NCI-H2107 (cell line): ENCODE data around the gene RPL7A.
A peak's percentile ranks its signal among the peaks of the same experiment; 100 is the strongest.
"Not testable (repeated sequence)": the region's sequence is repeated elsewhere in the genome, so short reads cannot be mapped to it uniquely, and the experiment has no call there.

Experiments
- DNase-seq: peaks from one replicate; lab custom pipeline; 2025; lab: John Stamatoyannopoulos, UW

Gene RPL7A

DNA sequence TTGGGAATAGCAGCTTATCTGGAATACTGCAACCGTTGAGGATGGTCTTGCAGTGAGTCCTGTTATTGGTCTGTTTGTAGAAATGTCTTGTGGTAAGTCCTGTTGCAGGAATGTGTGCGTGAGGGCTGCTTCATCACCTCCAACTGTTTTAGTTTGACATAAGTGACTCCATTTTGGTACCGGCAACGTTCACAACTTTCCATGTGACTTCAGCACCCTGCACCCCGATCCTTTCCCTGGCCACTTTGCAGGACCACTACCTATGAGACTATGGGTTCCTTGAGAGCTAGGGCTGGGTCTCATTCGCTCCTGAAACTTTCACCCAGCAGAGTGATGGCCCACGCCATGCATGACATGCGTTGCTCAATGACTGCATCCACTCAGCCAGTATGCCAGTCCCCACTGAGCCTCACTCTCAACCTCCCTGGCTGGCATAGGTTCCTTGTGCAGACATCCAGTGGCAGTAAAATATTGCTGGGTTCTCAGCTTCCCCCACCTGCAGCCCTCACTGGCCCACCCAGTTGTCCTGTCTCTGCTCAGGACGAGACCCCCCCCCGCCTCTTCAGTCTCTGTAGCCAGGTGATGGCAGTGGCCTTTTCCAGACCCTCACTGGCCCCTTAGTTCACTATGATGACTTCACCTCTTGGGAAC, 20.1 kb upstream of the RPL7A start:
- no peak for DNase-seq

- DNase-seq, result not testable (repeated sequence)
Observed at GRCh38 chr9:133329306-133330156, 18.5 kb upstream of the RPL7A start.

DNA sequence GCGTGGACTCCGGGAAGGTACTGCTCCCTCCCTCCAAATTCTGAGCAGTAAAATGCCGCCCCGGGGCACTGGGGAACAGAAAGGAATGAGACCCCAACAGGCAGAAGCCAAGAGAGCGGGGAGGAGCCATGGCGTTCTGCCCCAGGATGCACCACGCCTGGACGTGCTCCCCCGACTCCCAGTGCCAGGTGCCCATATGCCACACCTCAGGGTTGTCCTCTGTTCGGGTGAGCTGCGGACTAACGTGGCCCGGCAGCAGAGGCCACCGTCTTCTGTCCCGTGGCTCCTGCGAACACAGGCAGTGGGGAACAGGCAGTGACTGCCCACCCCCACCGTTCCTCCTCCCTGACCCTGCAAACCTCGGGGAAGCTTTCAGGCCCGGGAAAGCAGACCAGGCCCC, 16.8 kb upstream of the RPL7A start:
- DNase-seq, result no peak

DNA sequence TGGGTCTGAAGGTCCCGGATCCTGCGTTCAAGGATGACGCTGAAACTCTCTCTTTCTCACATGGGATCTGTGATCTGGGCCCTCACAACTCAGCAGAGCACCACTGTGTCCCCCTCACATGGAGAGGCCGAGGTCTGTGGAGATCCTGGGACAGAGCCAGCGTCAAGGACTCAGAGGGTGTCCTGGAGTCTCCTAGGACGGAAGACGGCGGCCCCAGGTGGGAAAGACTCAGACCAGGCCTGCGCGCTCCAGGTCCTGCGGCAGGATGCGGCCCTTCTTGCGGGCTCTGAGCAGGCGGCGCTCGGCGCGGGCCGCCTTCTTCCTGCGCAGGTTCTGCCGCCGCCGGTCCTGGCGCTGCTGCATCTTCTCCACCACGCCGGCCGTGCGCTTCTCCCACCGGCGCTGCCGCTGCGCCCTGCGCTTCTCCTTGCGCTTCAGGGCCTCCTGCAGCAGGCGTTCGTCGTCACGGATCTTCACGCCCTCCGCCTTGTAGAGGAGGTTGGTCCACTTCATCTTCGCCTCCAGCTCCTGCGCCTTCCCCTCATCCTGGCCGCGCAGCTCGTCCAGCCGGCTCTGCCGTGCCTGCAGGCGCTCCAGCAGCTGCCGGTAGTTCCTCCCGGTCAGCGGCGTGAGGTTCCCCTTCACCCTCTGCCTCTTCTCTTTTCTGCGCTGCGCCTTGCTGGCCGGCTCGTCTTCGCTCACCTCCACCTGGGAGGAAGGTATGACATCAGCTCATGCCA, 16.2 kb upstream of the RPL7A start:
- no peak for DNase-seq

DNA sequence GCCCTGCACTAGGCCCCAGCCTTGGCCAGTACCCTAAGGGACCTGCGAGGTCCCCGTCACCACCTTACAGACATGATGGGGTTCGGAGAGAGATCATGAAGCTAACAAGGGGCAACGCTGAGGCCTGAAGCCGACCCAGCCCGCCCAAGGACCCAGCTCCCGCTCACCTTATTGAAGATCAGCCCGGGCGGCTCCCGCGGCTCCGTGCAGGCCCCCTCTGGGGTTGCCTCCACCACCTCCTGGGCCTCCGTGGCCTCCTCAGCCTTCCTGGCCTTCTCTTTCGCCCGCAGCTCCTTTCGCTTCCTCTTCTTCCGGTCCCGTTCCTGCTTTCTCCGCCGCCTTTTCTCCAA, 15.7 kb upstream of the RPL7A start:
- no peak for DNase-seq

GRCh38 chr9:133333011-133333410, 15.0 kb upstream of the RPL7A start:
- no peak for DNase-seq

- DNase-seq, result no peak
Observed at GRCh38 chr9:133333566-133333965, 14.5 kb upstream of the RPL7A start.

DNA sequence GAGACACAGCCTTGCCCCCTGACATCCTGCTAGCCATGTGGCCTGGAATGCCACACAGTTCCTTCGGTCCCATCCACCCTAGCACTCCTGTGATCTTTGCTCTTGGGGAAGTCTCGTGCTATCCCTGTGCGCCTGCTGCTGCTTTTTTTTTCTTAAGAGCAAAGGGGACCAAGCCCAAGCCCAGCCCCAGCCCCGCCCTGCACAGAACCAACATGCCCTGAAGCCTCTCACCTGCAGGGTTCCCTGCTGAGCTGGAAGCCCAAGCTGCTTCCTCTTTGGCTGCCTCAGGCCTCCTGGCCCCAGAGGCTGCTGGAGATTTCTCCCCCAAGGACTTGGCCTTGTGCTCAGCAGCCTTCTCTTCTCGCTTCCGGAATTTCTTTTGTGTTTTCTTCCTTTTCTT, 13.9 kb upstream of the RPL7A start:
- DNase-seq, result no peak

- not testable (repeated sequence) for DNase-seq
Observed at GRCh38 chr9:133334888-133335287, 13.1 kb upstream of the RPL7A start.

GRCh38 chr9:133335924-133336811, 11.8 kb upstream of the RPL7A start, which contains the start of gene SURF6:
Gene SURF6 (minus strand): TSS chr9:133336188. CDS start chr9:133336132, 56 bp downstream.
- DNase-seq, result peak; percentile 91

- DNase-seq, result no peak
Observed at GRCh38 chr9:133339641-133340040, 8.4 kb upstream of the RPL7A start.

DNA sequence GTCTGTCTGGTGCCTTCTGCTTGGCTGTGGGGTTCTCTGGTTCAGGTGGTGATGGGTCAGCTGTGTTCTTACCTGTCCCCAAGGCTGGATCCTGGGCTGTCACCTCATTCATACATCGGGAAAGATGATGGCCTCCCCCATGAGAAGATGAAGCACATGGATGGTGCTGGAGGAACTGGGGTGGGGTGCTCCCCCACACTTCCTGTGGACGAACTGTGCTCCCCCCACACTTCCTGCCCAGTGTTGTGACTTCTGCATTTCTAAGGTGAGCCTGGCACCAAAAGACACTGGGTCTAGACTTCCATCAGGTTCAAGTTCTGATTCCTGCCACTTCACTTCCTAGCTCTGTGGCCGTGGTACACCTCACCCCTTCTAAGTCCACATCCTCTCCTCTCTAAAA, 7.8 kb upstream of the RPL7A start:
- no peak for DNase-seq

DNA sequence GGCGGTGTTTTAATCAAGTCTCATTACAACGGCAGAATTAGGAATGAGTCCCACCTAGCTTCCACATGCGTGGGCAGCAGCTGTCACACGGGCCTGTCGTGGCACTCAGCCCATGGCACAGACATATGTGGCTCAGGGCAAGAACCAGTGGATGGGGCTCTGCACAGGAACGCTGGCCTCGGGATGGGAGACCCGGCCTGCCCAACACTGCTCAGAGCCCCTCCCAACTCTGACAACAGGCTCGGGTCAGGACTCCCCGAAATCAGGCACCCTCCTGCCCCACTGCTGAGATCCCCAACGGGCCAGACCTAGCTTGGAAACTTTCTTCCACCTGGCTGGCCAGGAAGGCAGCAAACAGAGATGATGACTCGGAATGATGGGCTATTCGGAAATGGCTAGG, 7.1 kb upstream of the RPL7A start:
- no peak for DNase-seq

DNA sequence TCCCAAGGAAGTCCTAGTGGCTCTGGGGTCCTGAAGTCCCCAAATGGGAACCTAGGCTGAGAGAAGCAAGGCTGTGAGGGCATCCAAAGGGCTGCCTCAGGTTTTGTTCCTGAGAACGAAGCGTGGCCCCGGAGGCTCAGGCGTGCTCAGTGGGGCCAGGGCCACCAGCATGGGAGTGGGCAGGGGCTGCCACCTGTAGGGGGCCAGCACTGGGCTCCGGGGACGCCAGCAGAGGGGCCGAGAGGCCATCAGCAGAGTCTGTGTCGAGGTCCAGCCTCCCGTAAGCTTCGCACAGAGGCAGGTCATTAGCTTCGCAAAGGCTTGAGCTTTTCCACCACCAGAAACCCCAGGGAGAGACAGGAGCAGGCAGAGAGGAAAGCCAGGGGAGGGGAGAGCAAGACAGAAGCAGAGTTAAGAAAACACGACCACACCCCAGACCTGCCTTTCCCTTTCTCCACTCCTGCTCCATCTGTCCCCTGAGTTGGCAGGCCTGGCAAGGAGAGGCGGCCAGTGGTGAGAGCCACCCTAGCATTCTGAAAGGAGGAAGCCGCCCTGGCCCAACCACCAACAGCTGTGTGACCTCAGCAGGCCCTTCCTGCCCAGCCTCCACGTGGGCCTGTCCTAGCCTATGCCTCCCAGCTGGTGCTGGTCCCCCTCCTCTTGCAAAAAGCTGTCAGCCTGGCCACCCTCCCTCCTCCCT, 6.5 kb upstream of the RPL7A start:
- DNase-seq, result no peak

DNA sequence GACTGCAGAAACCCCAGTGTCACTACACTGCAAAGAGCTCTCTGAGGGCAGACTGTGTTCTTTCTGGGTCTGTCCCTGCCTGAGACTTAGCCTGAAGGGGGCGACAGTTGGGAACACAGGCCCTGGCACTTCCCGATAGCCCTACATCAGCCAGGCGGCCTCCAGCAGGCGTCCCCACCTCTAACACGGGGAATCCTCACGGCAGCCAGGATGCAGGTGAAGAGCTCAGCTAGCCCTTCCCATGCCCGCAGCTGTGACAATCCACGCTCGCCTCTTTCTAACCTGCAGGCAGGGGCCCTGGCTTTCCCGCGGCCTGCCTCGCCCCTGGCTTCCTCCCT, 6.0 kb upstream of the RPL7A start:
- no peak for DNase-seq

- no peak for DNase-seq
Observed at GRCh38 chr9:133342570-133342969, 5.4 kb upstream of the RPL7A start.

DNA sequence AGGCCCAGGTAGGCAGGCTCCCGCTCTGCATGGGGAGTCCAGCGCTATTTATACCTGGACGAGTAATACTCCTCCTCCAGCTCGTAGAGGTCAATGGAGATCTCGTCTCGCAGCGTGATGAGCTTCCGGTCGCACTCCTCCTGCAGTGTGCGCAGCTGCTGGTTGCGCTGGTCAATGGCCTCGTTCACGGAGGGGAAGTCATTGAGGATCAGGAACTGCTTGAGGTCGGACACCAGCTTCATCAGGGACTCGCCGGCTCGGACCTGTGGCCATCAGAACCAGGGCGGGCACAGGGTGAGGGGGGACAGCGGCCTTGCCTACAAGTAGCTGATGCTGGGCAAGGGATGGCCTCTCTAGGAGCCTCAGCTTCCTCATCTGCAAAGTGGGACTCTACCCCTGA, 3.9 kb upstream of the RPL7A start:
- no peak for DNase-seq

GRCh38 chr9:133344979-133345378, 3.0 kb upstream of the RPL7A start:
- DNase-seq, result no peak

DNA sequence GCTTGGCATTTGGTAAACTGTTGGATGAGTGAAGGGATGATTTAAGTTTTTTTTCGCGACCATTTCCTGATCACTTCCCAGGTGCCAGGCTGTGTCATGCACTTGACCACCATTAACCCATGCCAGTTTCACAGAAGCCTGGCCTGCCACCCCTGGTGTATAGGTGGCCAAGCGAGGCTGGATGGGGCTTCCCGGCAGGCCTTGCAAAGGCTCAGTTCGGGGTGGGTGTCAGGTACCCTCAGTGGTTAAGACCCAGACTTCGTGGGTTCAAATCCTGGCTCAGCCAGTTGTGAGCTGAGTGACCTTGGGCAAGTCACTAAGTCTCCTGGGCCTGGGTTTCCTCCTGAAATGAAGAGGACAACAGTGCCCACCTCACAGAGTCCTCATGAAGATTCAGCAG, 2.4 kb upstream of the RPL7A start:
- no peak for DNase-seq

DNA sequence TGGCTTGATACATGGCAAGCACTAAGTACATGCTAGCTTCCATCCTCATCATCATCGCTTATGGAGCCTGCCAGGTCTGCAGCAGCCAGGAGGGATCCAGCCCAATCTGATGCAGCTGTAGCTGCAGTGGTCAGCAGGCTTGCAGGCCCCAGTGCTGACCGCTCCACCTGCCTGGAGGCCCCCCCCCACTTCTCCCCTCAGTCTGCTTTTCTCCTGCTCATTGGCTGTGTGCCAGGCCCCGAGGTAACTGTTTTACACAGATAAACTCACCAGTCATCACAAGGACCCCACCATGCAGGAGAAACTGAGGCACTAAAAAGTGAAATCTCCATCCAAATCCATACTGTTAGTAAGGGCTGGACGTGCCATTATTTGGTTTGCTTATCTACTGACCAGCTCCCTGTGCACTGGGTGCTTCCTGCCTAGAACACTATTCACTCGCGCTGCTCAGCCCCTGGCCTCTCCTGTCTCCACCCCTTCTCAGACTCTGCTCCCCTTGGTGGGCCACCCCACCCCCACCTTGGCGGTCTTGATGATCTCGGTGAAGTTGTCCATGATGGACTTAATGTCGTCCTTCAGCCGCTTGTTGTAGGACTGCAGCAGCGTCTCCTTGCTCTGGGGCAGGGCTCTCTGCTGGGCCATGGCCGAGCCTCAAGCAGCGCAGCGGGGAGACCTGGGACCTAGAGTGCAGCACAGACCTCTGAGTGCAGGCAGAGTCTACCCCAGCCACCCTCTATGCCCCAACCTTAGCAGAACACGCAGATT, 1.8 kb upstream of the RPL7A start:
- no peak for DNase-seq

- no peak for DNase-seq
Observed at GRCh38 chr9:133347515-133347984, 468 bp upstream of the RPL7A start.
